GM12892 (cell line): Measurements from ENCODE around the gene NADK2.

ENCODE experiments used
- POLR2A ChIP-seq: IDR thresholded peaks from 2 replicates; pipeline ENCODE4 v1.6.1; 2011; ENCODE audit warnings: low read depth, low read length, control low read depth
- TAF1 ChIP-seq: IDR thresholded peaks from 2 replicates; pipeline ENCODE4 v1.6.1; 2011; ENCODE audit warnings: low read depth, mild to moderate bottlenecking, control low read depth, low read length, borderline replicate concordance

- TF ChIP-seq POLR2A = no peak
- no peak for TF ChIP-seq TAF1
These were observed 60.0 kb downstream of the NADK2 start for GRCh38 chr5:36181774-36182173.
